H1 (cell line): ENCODE data around the gene TNS3. TPM values are rescaled to one million over a fixed set of nuclear protein-coding genes. Genes with fewer than 3 reads are reported as not detected.

Source experiments
- CTCF ChIA-PET: fragments of 300-600 bp; sonication (Branson Sonifier 250); formaldehyde crosslinking; loops from one replicate; lab custom pipeline; 2021; ENCODE audit not compliant: partially characterized antibody; lab: Charles Lee
- POLR2A ChIA-PET: fragments of 300-600 bp; sonication (Branson Sonifier 250); formaldehyde crosslinking; loops from one replicate; lab custom pipeline; 2021; ENCODE audit warnings: inconsistent platforms; ENCODE audit not compliant: partially characterized antibody; lab: Charles Lee
- DNase-seq, 2 experiments: peaks; one replicate each; pipeline versions ENCODE4 v3.0.0 to v3.0.0-alpha.2; 2010 to 2022; ENCODE audit warnings: low spot score in 2 of 2, low read depth in 1 of 2, mixed read lengths in 1 of 2
- FAIRE-seq: peaks from 2 replicates; lab custom pipeline; 2011; peaks lifted over from hg19 to GRCh38; lab: Jason Lieb, UNC
- H2AFZ ChIP-seq: 2 replicates; pipeline ENCODE4 v1.8.1; 2012; ENCODE audit warnings: low read length, inconsistent platforms
- H2AK5ac ChIP-seq: 2 replicates; pipeline ENCODE4 v1.6.1; 2013; ENCODE audit warnings: low read depth, low read length
- H2BK120ac ChIP-seq: replicated peaks from 2 replicates; pipeline ENCODE3; 2013; ENCODE audit warnings: low read depth, low read length, inconsistent platforms
- H2BK12ac ChIP-seq: 2 replicates; pipeline ENCODE4 v1.6.1; 2013; ENCODE audit warnings: low read depth, low read length
- H2BK15ac ChIP-seq: 2 replicates; pipeline ENCODE4 v1.6.1; 2013; ENCODE audit warnings: low read length
- H2BK20ac ChIP-seq: 2 replicates; pipeline ENCODE4 v1.6.1; 2013; ENCODE audit warnings: low read length
- H2BK5ac ChIP-seq: 2 replicates; pipeline ENCODE4 v1.6.1; 2013; ENCODE audit warnings: low read depth, low read length
- H3K14ac ChIP-seq: 2 replicates; pipeline ENCODE4 v1.6.1; 2013; ENCODE audit warnings: inconsistent platforms; ENCODE audit not compliant: insufficient read length
- H3K18ac ChIP-seq: 2 replicates; pipeline ENCODE4 v1.6.1; 2013; ENCODE audit warnings: low read length; ENCODE audit errors: extremely low read depth
- H3K23ac ChIP-seq: 2 replicates; pipeline ENCODE4 v1.6.1; 2013; ENCODE audit warnings: inconsistent platforms; ENCODE audit not compliant: insufficient read length
- H3K23me2 ChIP-seq: 2 replicates; pipeline ENCODE4 v1.6.1; 2013; ENCODE audit warnings: low read depth, low read length
- H3K27ac ChIP-seq: 2 replicates; pipeline ENCODE4 v1.6.1; 2011; ENCODE audit warnings: low read depth, low read length, inconsistent platforms
- H3K27me3 ChIP-seq, 4 experiments: replicated peaks in 1 of 4; 1 replicate in 1 of 4; 2 replicates in 3 of 4; pipeline versions ENCODE4 v1.6.1 to v1.8.1; 2011 to 2013; ENCODE audit warnings: low read length in 3 of 4, mild to moderate bottlenecking in 3 of 4, inconsistent platforms in 2 of 4, mixed read lengths in 2 of 4, moderate library complexity in 1 of 4; ENCODE audit not compliant: control insufficient read depth in 3 of 4, insufficient read depth in 3 of 4; ENCODE audit errors: extremely low read depth in 1 of 4
- H3K36me3 ChIP-seq, 4 experiments: 2 replicates each; pipeline versions ENCODE4 v1.6.1 to v1.8.1; 2011 to 2013; ENCODE audit warnings: mild to moderate bottlenecking in 4 of 4, low read length in 3 of 4, moderate library complexity in 2 of 4, control low read depth in 1 of 4, inconsistent platforms in 1 of 4; ENCODE audit not compliant: insufficient read depth in 4 of 4, control insufficient read depth in 2 of 4
- H3K4ac ChIP-seq: replicated peaks from 2 replicates; pipeline ENCODE3; 2013; ENCODE audit warnings: low read length, low read depth, mixed read lengths, inconsistent platforms; ENCODE audit not compliant: insufficient read length
- H3K4me1 ChIP-seq, 4 experiments: replicated peaks in 1 of 4; 1 replicate in 1 of 4; 2 replicates in 3 of 4; pipeline versions ENCODE4 v1.6.1 to v1.8.1; 2011 to 2013; ENCODE audit warnings: low read length in 3 of 4, inconsistent platforms in 2 of 4, mixed read lengths in 1 of 4; ENCODE audit not compliant: insufficient read depth in 4 of 4, control insufficient read depth in 3 of 4
- H3K4me2 ChIP-seq, 2 experiments: 2 replicates each; pipeline versions ENCODE4 v1.6.1 to v1.8.1; 2011 to 2013; ENCODE audit warnings: low read depth in 2 of 2, low read length in 2 of 2, control low read depth in 1 of 2, inconsistent platforms in 1 of 2, mild to moderate bottlenecking in 1 of 2; ENCODE audit not compliant: insufficient read depth in 1 of 2
- H3K4me3 ChIP-seq, 4 experiments: fragments of 200-600, 300-600 bp in 1 of 4; sonication (generic), shearing (Covaris generic), sonication (Bioruptor Twin) in 1 of 4; 2 replicates each; pipeline versions ENCODE4 v1.5.1 to v1.8.1; 2011 to 2016; ENCODE audit warnings: low read length in 4 of 4, low read depth in 3 of 4, control low read depth in 2 of 4, inconsistent platforms in 2 of 4, mild to moderate bottlenecking in 2 of 4, mixed read lengths in 1 of 4, moderate library complexity in 1 of 4; ENCODE audit not compliant: insufficient read depth in 2 of 4; ENCODE audit errors: extremely low read depth in 1 of 4
- H3K56ac ChIP-seq: replicated peaks from 2 replicates; pipeline ENCODE3; 2013; ENCODE audit warnings: low read depth, mild to moderate bottlenecking, mixed read lengths, low read length, inconsistent platforms; ENCODE audit not compliant: insufficient read length
- H3K79me1 ChIP-seq: 2 replicates; pipeline ENCODE4 v1.6.1; 2013; ENCODE audit warnings: low read depth, low read length, control low read depth
- H3K79me2 ChIP-seq, 2 experiments: 2 replicates each; pipeline versions ENCODE4 v1.6.1 to v1.8.1; 2012 to 2013; ENCODE audit warnings: low read length in 2 of 2, mild to moderate bottlenecking in 2 of 2, inconsistent platforms in 1 of 2; ENCODE audit not compliant: insufficient read depth in 2 of 2, control insufficient read depth in 1 of 2
- H3K9ac ChIP-seq, 4 experiments: replicated peaks in 1 of 4; 1 replicate in 1 of 4; 2 replicates in 3 of 4; pipeline versions ENCODE4 v1.6.1 to v1.8.1; 2011 to 2013; ENCODE audit warnings: low read depth in 3 of 4, low read length in 3 of 4, control low read depth in 2 of 4, mild to moderate bottlenecking in 2 of 4, moderate library complexity in 2 of 4, inconsistent platforms in 1 of 4; ENCODE audit errors: extremely low read depth in 1 of 4
- H3K9me3 ChIP-seq, 2 experiments: 2 replicates each; pipeline versions ENCODE4 v1.6.1 to v1.8.1; 2012 to 2013; ENCODE audit warnings: mild to moderate bottlenecking in 2 of 2, moderate library complexity in 2 of 2, control low read depth in 1 of 2, inconsistent platforms in 1 of 2, low read depth in 1 of 2, low read length in 1 of 2, mixed read lengths in 1 of 2; ENCODE audit not compliant: insufficient read depth in 2 of 2
- H4K20me1 ChIP-seq, 2 experiments: replicated peaks in 1 of 2; 2 replicates each; pipeline versions ENCODE3 to v1.8.1; 2011 to 2013; ENCODE audit warnings: inconsistent platforms in 2 of 2, low read length in 2 of 2, mild to moderate bottlenecking in 1 of 2; ENCODE audit not compliant: insufficient read depth in 2 of 2, control insufficient read depth in 1 of 2
- H4K5ac ChIP-seq: 2 replicates; pipeline ENCODE4 v1.6.1; 2013; ENCODE audit warnings: low read length, low read depth, mixed read lengths, inconsistent platforms; ENCODE audit not compliant: insufficient read length
- H4K8ac ChIP-seq: 2 replicates; pipeline ENCODE4 v1.8.0; 2013; ENCODE audit warnings: mild to moderate bottlenecking, moderate library complexity, low read length, inconsistent platforms; ENCODE audit not compliant: insufficient read depth; ENCODE audit errors: extremely low read depth
- H4K91ac ChIP-seq: replicated peaks from 2 replicates; pipeline ENCODE3; 2013; ENCODE audit warnings: low read length, mixed read lengths, inconsistent platforms; ENCODE audit not compliant: insufficient read length
- EP300 ChIP-seq, 2 experiments: IDR thresholded peaks; 1 replicate in 1 of 2; 2 replicates in 1 of 2; pipeline ENCODE4 v1.6.1; 2011 to 2012; ENCODE audit warnings: low read depth in 2 of 2, low read length in 2 of 2, mild to moderate bottlenecking in 2 of 2, borderline replicate concordance in 1 of 2, inconsistent platforms in 1 of 2, moderate library complexity in 1 of 2
- WGBS, 2 experiments: shearing (Covaris generic) in 1 of 2; methylation state at CpG; one replicate each; pipeline versions ENCODE4 v1.1.6 to v1.1.7; 2013 to 2015; ENCODE audit warnings: low lambda C conversion rate in 2 of 2, mixed read lengths in 2 of 2, inconsistent platforms in 1 of 2, low coverage in 1 of 2, missing lambda C conversion rate in 1 of 2; ENCODE audit not compliant: insufficient replicate concordance in 2 of 2, insufficient coverage in 1 of 2, insufficient read length in 1 of 2; ENCODE audit errors: extremely low coverage in 1 of 2, missing lambda C conversion rate in 1 of 2; 5-methylcytosine and 5-hydroxymethylcytosine counted together
- polyA plus RNA-seq, 7 experiments: library from polyadenylated mRNA; depleted of rRNA in 3 of 7; stranded (reverse) in 5 of 7; unstranded in 2 of 7; fragments of >200 nt in 5 of 7; fragments of 200-250 nt in 2 of 7; gene quantifications; 1 replicate in 5 of 7; 2 replicates in 1 of 7; 4 replicates in 1 of 7; pipeline versions ENCODE4 v1.2.1 to v1.2.3, GENCODE V29; 2011 to 2013; ENCODE audit warnings: missing spikeins in 2 of 7, mixed read lengths in 2 of 7
- total RNA-seq: library from RNA; stranded (reverse); fragmentation: NEBNext Ultra II Directional; extraction: Animal tissue kit (Norgen Biotek cat#: 25700); gene quantifications from 2 replicates; pipeline ENCODE4 v1.2.1, GENCODE V29; 2021

Gene TNS3
- total and polyA plus RNA-seq, 2 of the 8 experiments (the other 6 are each of a cell fraction or from before 2014, with no cell fraction given): 11.9 to 24.2 TPM

- Histone ChIP-seq H3K4me3 (no peak overlapping the region), H3K27me3 (no peaks in the 10 kb centered on the region), H2AFZ (no peak overlapping the region), H3K18ac (no peak overlapping the region), H2BK120ac (no peak overlapping the region), H3K36me3 (no peaks in the 10 kb centered on the region), H3K9ac (no peak overlapping the region), H2BK12ac (no peak overlapping the region), H3K9me3 (no peaks in the 10 kb centered on the region; a peak in 1 of 4 replicates), H3K23me2 (peaks cover 2% of the 10 kb centered on the region; the same call in 1 of the 2 replicates), H4K8ac (no peak overlapping the region), H4K20me1 (no peaks in the 10 kb centered on the region), H3K4ac (no peak overlapping the region), H3K27ac (no peak overlapping the region), H3K14ac (no peak overlapping the region), H3K4me2 (no peak overlapping the region), H3K79me1 (no peaks in the 10 kb centered on the region), H3K79me2 (no peaks in the 10 kb centered on the region), H2AK5ac (no peak overlapping the region), H3K23ac (no peak overlapping the region), H2BK5ac (no peak overlapping the region; the same call in 1 of the 2 replicates), H3K56ac (no peak overlapping the region), H2BK20ac (no peak overlapping the region), H4K91ac (no peak overlapping the region), H3K4me1 (no peaks in the 10 kb centered on the region), H4K5ac (no peak overlapping the region), H2BK15ac (no peak overlapping the region)
- 92% methylated on average over 6 of the region's 6 CpGs; no CpG with 5 or more reads in 1 of the 2 experiments for WGBS, 2 experiments
- ChIA-PET CTCF (interaction anchor here (0.6 to 3.8 kb wide), 91 partner anchors 10 to 891 kb away, joined by 3 to 41 read pairs (median 4); partner anchors contain the start of gene TNS3), POLR2A (interaction anchor here (0.6 to 1.2 kb wide), 2 partner anchors 13 to 21 kb away, joined by 3 to 4 read pairs; no protein-coding TSS in a partner anchor)
- TF ChIP-seq EP300 (IDR thresholded peaks at IDR 0.05; ENCODE audit: borderline replicate concordance in 1 of 2, low read depth in 2 of 2, low read length in 2 of 2): no peak
- DNase-seq (no peak), FAIRE-seq (no peak)
Observed at GRCh38 chr7:47266799-47267198, 315.1 kb downstream of the TNS3 start.
